Measurements from ENCODE around the gene RTKN. TPM values are rescaled to one million over a fixed set of nuclear protein-coding genes. Genes with fewer than 3 reads are reported as not detected.

Gene RTKN
- total and polyA plus RNA-seq, 2 of the 13 experiments (the other 11 are each of a cell fraction or from before 2014, with no cell fraction given): 159 to 166 TPM

- TF ChIP-seq GMEB2 (CRISPR knock-in tag; IDR thresholded peaks at IDR 0.05; ENCODE audit: low read depth) (no peak), TAF15 (IDR thresholded peaks at IDR 0.05; ENCODE audit: low read depth, low read length, poor library complexity, severe bottlenecking) (peak; percentile 55), U2AF1 (optimal IDR thresholded peaks at IDR 0.05; ENCODE audit: low read depth, low read length) (no peak), ATF7-NPFF (CRISPR knock-in tag; IDR thresholded peaks at IDR 0.05; ENCODE audit: low read depth) (no peak; the same call in none of the 2 replicates), ZFP90 (CRISPR knock-in tag; IDR thresholded peaks at IDR 0.05; ENCODE audit: borderline replicate concordance) (peak; percentile 43), HMGXB3 (CRISPR knock-in tag; IDR thresholded peaks at IDR 0.05; ENCODE audit: borderline replicate concordance) (no peak), ZKSCAN8 (CRISPR knock-in tag; IDR thresholded peaks at IDR 0.05; ENCODE audit: borderline replicate concordance) (peak; percentile 15; the same call in 1 of the 2 replicates), KMT2A (CRISPR knock-in tag; IDR thresholded peaks at IDR 0.05) (peak; percentile 83), RAD51 (IDR thresholded peaks at IDR 0.05; ENCODE audit: borderline replicate concordance) (no peak), ZFP1 (CRISPR knock-in tag; IDR thresholded peaks at IDR 0.05) (no peak), ZNF30 (CRISPR knock-in tag; IDR thresholded peaks at IDR 0.05) (no peak), KDM1A (CRISPR knock-in tag; IDR thresholded peaks at IDR 0.05) (peak; percentile 39; the same call in 1 of the 2 replicates), CREB3 (CRISPR knock-in tag; IDR thresholded peaks at IDR 0.05) (no peak), ZNF282 (IDR thresholded peaks at IDR 0.05; ENCODE audit: partially characterized antibody) (no peak), ZNF468 (CRISPR knock-in tag; IDR thresholded peaks at IDR 0.05) (no peak), MEIS2 (CRISPR knock-in tag; IDR thresholded peaks at IDR 0.05) (peak; percentile 93), ZNF563 (CRISPR knock-in tag; IDR thresholded peaks at IDR 0.05) (peak; percentile 91), BCLAF1 (IDR thresholded peaks at IDR 0.05) (no peak), ZNF629 (CRISPR knock-in tag; conservative IDR thresholded peaks at IDR 0.05) (no peak), DNMT3B (CRISPR knock-in tag; conservative IDR thresholded peaks at IDR 0.05) (no peak), TEAD2 (CRISPR knock-in tag; IDR thresholded peaks at IDR 0.05) (no peak), TGIF2 (CRISPR knock-in tag; IDR thresholded peaks at IDR 0.05) (no peak; the same call in 1 of the 2 replicates)
Measured at GRCh38 chr2:74457549-74458131, 15.9 kb upstream of the RTKN start (continued).
